Measurements from ENCODE around the gene HDAC4.

The HDAC4 gene

DNA sequence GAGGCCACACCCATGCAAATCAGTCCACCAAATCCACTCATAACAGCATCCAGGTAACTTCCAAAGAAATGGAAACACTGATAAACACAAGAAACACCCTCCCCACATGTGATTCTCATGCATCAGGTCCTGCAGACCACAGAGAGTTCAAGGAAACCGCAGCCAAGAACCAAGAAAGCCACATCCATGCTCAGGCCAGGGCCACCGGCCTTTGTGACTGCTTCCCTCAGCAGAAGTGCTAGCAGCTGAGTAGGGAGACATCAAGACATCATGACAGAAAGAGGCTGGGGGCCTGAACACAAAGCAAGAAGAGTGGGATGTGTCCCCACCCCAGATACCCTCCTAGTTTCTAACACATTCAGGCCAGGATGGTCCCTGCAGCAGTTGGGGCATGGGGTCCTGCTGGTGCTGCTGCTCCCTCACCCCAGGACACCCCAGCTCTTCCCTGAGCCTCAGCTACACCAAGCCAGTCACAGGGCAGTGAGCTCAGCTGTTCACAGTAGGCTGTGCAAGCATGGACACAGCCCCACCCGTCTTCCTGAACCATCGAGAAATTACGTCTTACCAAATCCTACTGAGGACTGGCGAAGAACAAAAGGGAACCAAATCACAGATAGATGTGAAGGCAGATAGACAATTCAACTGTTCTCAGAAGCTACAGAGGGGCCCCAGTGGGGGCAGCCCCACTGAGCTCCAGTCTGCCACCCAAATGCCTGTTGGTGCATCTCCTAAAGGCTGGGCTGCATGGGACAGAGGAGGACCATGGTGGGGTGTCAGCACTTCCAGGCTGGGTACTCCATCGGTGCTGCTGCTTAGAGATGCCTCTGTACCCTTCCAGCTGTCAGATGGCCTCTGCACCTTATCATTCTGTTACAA lies 60.9 kb downstream of the HDAC4 start:
- no peak for DNase-seq (ENCODE audit: low read depth)

DNA sequence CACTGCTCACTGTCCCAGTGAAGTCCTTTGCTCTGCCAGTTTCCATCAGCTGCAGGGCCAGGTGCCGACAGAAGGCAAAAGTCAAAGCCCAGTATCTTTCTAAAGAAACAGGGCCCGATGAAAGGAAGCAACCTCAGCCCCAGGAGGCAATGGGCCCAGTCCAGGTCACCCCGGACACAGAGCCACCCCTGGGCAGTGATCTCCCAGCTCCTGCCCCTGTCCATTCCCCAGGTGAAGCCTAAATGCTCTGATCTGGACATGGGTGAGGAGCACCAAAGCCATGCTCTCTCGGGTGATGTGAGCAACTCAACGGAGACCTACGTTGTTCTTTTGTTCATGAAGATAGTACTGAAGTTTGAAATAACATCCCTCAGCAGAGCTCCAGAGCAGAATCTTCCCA lies 61.6 kb downstream of the HDAC4 start:
- DNase-seq (ENCODE audit: low read depth) = no peak
- no peak for TF ChIP-seq CTCF (conservative IDR thresholded peaks at IDR 0.05; ENCODE audit: low read length)

More for the DNA sequence above, 60.9 kb downstream of the HDAC4 start:
- no peak for TF ChIP-seq CTCF (conservative IDR thresholded peaks at IDR 0.05; ENCODE audit: low read length)
- no peak overlapping the region for H3K4me3 ChIP-seq (ENCODE audit: low read length)

DNA sequence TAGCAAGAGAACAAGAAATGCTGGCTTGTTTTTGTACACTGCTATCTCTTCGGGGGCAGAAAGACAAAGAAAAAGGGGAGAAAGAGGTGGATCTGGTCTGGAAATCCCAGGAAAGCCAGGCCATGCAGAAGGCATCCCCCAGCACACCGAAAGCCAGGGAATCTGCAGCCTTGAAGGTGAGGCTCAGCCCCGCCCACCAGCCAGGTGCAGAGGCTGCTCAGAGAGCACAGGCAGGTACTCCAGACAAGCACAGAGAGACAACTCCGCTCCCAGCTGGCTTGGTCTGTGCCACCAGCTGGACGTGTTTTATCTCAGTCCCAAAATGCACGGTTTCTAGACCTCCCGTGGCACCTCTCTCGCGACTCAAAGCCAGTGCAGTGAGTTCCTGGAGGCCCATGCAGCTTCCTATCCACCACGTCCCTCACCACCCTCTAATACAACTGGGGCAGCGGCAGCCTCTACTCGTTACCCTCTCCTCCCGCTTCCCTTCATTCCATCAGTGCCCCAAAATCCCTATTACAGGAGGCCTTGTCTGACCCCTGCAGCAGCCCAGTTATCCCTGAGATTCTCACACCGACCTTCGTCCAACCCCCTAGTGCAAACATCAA lies 62.8 kb downstream of the HDAC4 start:
- no peak overlapping the region for H3K4me3 ChIP-seq (ENCODE audit: low read length)
- DNase-seq (ENCODE audit: low read depth) = no peak
- TF ChIP-seq CTCF (conservative IDR thresholded peaks at IDR 0.05; ENCODE audit: low read length) = no peak

More for the DNA sequence above, 61.6 kb downstream of the HDAC4 start:
- H3K4me3 ChIP-seq (ENCODE audit: low read length) = no peak overlapping the region

- H3K4me3 ChIP-seq (ENCODE audit: low read length) = no peak overlapping the region
- DNase-seq (ENCODE audit: low read depth) = no peak
- no peak for TF ChIP-seq CTCF (conservative IDR thresholded peaks at IDR 0.05; ENCODE audit: low read length)
These were observed 63.5 kb downstream of the HDAC4 start for GRCh38 chr2:239337122-239337876.

DNA sequence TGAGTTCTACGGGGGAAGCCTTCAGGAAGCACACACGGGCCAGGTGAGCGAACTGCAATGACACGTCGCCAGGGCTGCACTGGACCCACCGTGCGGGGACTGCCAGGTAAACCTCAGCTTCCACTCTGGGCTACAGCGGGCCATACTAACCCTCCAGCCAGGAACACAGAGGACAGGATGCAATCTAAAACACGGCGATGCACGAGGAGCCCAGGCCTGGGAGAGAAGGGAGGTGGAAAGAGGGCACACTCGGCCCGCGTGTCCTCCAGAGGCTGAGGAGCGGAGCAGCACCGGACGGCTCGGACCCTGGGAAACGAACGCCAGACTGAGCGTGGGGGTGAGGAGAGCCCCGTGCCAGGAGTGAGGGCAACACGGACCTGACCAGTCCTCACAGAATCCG lies 69.3 kb downstream of the HDAC4 start:
- TF ChIP-seq CTCF (conservative IDR thresholded peaks at IDR 0.05; ENCODE audit: low read length) = no peak
- DNase-seq (ENCODE audit: low read depth) = no peak
- no peak overlapping the region for H3K4me3 ChIP-seq (ENCODE audit: low read length)

DNA sequence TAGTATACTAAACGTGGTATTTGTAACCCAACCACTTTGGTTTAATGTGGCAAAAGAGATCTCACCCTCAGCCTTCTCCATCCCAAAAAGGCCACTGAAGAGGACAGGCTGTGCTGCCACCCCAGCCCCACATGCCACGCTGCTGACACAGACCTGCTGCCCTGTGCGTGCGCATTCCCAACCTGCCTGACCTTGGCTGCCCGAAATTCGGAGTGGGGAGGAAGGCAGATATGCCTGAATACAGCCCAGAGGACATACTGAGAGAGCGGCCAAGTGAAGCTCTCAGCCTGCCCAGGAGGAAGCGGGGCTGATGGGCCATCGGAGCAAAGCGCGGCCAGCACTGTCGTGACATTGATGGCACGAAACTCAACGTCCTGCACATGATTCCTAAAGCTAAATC lies 70.0 kb downstream of the HDAC4 start:
- no peak for TF ChIP-seq CTCF (conservative IDR thresholded peaks at IDR 0.05; ENCODE audit: low read length)
- no peak overlapping the region for H3K4me3 ChIP-seq (ENCODE audit: low read length)
- no peak for DNase-seq (ENCODE audit: low read depth)
